Activated T-cell treated with anti-CD3 and anti-CD28 coated beads, Interleukin-2, amount 50 U/mL, for 72 hours (primary cell): ENCODE data around the gene CSRP1. TPM values are rescaled to one million over a fixed set of nuclear protein-coding genes. Genes with fewer than 3 reads are reported as not detected.

Experiments
- ATAC-seq, 2 donors: fragments of 150-1000 bp; cut with Tn5 transposase; replicated peaks in 1 of 2; 2 replicates each; pipeline ENCODE4 v1.10.0; 2021; ENCODE audit warnings: moderate library complexity in 2 of 2, mild to moderate bottlenecking in 1 of 2
- DNase-seq, 2 donors: peaks; one replicate each; pipeline ENCODE4 v3.0.0; 2021 to 2022; ENCODE audit warnings: mixed read lengths in 1 of 2
- H3K27ac Mint-ChIP-seq: one replicate; pipeline ENCODE4 v1.8.0; 2022; ENCODE audit warnings: mild to moderate bottlenecking, moderate library complexity, mixed read lengths
- H3K27me3 Mint-ChIP-seq: one replicate; pipeline ENCODE4 v1.8.0; 2022; ENCODE audit warnings: low read depth, mixed read lengths
- H3K36me3 Mint-ChIP-seq, 2 donors: one replicate each; pipeline ENCODE4 v1.8.0; 2022; ENCODE audit warnings: mixed read lengths in 2 of 2, mild to moderate bottlenecking in 1 of 2; ENCODE audit not compliant: insufficient read depth in 2 of 2
- H3K4me1 Mint-ChIP-seq: one replicate; pipeline ENCODE4 v1.8.0; 2022; ENCODE audit warnings: low read depth, mixed read lengths
- H3K4me3 Mint-ChIP-seq, 2 donors: one replicate each; pipeline ENCODE4 v1.8.0; 2022; ENCODE audit warnings: mild to moderate bottlenecking in 2 of 2, mixed read lengths in 2 of 2, moderate library complexity in 2 of 2
- H3K9me3 Mint-ChIP-seq, 2 donors: one replicate each; pipeline ENCODE4 v1.8.0; 2022; ENCODE audit warnings: mixed read lengths in 2 of 2
- total RNA-seq, 2 donors: library from RNA; stranded (reverse); gene quantifications; one replicate each; pipeline ENCODE4 v1.2.3, GENCODE V29; 2022

Gene CSRP1
- total RNA-seq, 2 donors from 2014 or later, result 44.7 to 52.6 TPM

GRCh38 chr1:201470581-201470980 lies 36.3 kb downstream of the CSRP1 start:
- ATAC-seq, result no peak
- DNase-seq, result no peak
- Mint-ChIP-seq H3K4me1 (peaks cover 13% of the 10 kb centered on the region), H3K27me3 (peaks cover 54% of the 10 kb centered on the region), H3K4me3 (no peak overlapping the region), H3K27ac (no peak overlapping the region), H3K36me3 (peaks cover 0 to 1% of the 10 kb centered on the region in 2 donors), H3K9me3 (no peaks in the 10 kb centered on the region)

DNA sequence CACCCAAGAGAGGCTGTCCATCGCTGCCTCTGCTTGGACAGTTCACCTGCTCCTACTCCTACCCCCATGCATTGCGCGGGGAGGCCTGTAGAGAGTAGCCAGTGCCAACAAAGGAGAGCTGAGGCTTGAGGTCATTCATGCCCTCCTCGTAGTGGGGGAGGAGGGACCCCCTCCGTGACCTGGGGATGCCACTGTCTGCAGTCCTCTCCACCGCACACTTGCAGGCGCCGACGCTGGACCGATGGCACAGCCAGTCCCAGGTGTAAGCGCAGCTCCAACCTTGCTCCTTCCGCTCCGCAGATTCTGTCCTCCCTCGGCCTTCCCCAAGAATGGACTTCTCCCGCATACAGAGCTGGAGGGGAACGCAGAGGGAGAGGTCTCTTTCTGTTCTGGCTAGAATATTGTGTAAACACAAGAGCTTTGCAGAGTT lies 37.3 kb downstream of the CSRP1 start:
- Mint-ChIP-seq H3K4me3 (peak overlapping the region; percentile 67 to 86), H3K4me1 (peaks cover 13% of the 10 kb centered on the region), H3K27ac (no peak overlapping the region), H3K27me3 (peaks cover 54% of the 10 kb centered on the region), H3K9me3 (no peaks in the 10 kb centered on the region), H3K36me3 (peaks cover 0 to 1% of the 10 kb centered on the region in 2 donors)
- DNase-seq (no peak), ATAC-seq (no peak)

DNA sequence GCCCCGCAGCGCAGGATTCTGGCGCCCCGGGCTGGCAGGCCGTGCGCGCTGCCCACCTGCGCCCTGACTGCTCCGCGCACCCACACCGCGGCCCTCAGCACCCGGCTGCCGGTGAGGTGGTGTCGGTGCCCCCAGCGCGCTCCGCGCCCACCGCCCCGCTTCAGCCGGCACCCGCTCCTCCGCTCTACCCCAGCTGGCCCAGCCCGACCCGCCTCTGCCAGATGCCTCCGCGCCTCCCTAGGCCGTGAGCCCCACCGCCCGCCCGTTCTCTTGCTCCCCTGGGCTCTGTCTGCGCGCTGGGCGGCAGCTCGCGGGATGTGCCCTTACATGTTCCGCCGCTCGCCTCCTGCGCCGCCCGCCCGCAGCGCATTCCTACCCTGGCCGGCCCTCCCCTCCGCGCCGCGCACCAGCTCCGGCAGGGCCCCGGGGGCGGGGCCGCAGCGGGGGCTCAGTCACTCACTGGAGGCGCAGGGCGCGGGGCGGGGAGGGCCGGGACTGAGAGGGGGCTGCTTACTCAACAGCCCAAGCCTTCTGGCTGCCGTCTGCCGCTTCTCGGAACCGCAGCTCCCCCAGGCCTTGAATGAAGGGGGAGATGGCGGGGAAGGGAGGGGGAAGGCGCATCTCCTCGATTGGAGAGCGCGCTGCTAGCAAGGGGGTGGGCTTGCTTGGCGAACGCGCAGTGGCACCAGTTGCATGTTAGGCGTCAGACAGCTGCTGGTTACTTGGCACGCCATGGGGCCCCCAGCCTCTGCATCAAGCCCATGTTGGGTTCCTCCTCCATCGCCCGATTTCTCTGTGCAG lies 37.9 kb downstream of the CSRP1 start, which contains the start of gene PHLDA3:
TSS of gene PHLDA3 (minus strand) at position 345 of the 801 bp plus-strand sequence. CDS start 402 bp downstream, outside the sequence.
- Mint-ChIP-seq H3K4me1 (peaks cover 13% of the 10 kb centered on the region), H3K9me3 (no peaks in the 10 kb centered on the region), H3K27me3 (peaks cover 56% of the 10 kb centered on the region), H3K4me3 (peak within 1 kb of the TSS; percentile 77 to 86), H3K27ac (no peak within 1 kb of the TSS), H3K36me3 (peaks cover 0 to 1% of the 10 kb centered on the region in 2 donors)
- DNase-seq (peak; percentile 71 to 83), ATAC-seq (peak; percentile 91 to 92)

- ATAC-seq (peak; percentile 57 to 58), DNase-seq (peak; percentile 44)
- peak overlapping the region; percentile 77 to 86 for H3K4me3 Mint-ChIP-seq
- H3K4me1 Mint-ChIP-seq, result peaks cover 13% of the 10 kb centered on the region
- H3K27ac Mint-ChIP-seq, result no peak overlapping the region
- peaks cover 51% of the 10 kb centered on the region for H3K27me3 Mint-ChIP-seq
- peaks cover 0 to 1% of the 10 kb centered on the region in 2 donors for H3K36me3 Mint-ChIP-seq
- no peaks in the 10 kb centered on the region for H3K9me3 Mint-ChIP-seq
Observed at GRCh38 chr1:201468501-201468843, 38.5 kb downstream of the CSRP1 start.

DNA sequence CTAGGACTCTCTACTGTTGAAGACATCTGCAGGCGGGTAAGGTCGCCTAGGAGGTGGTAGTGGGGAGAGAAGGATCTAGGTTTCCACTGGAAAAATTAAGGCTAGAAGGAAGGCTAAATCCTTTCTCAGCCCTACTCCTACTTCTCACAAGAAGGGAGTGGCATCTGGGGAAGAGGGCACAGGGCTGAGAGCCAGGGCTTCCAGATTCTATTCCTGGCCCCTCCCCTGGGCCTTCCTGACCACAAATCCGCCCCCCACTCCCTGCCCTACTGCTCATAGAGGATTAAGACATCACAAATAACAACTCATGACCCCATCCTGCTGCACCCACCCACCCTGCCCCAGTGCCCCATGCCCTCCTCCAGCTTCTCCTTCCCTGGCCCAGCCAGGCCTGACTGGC lies 40.4 kb downstream of the CSRP1 start:
- no peaks in the 10 kb centered on the region for H3K9me3 Mint-ChIP-seq
- peaks cover 13% of the 10 kb centered on the region for H3K4me1 Mint-ChIP-seq
- peaks cover 0 to 1% of the 10 kb centered on the region in 2 donors for H3K36me3 Mint-ChIP-seq
- H3K4me3 Mint-ChIP-seq, result no peak overlapping the region
- ATAC-seq, result no peak
- H3K27me3 Mint-ChIP-seq, result peaks cover 42% of the 10 kb centered on the region
- H3K27ac Mint-ChIP-seq, result no peak overlapping the region
- no peak for DNase-seq

DNA sequence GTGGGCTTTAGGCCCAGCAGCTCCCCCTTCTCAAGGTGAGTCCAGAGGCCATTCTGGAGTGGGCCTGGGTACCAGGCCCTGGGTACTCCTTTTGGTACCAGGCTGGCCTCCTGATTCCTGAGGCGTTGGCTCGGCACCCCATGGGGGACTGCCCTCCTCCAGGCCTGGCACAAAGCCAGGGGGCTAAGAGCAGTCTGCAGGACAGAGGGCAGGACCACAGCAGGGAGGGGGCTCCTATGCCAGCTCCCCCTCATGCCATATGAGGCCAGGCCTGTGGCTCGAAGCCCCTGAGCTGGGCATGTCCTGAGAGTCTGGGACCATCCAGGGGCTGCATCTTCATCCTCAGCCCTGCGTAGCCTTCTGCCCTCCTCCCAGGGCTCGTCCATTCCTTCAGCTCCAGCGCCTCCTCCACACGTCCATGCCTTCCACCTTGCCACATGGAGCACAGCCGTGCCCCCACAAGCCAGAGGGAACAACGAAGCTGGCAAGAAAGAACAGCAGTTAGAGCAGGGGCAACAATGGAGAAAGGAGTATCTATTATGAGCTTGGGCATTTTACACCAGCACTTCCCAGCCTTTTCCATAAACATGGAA lies 41.1 kb downstream of the CSRP1 start:
- peaks cover 0 to 1% of the 10 kb centered on the region in 2 donors for H3K36me3 Mint-ChIP-seq
- H3K9me3 Mint-ChIP-seq, result no peaks in the 10 kb centered on the region
- no peak for ATAC-seq
- H3K4me1 Mint-ChIP-seq, result peaks cover 13% of the 10 kb centered on the region
- DNase-seq, result no peak
- H3K27ac Mint-ChIP-seq, result no peak overlapping the region
- peaks cover 39% of the 10 kb centered on the region for H3K27me3 Mint-ChIP-seq
- H3K4me3 Mint-ChIP-seq, result no peak overlapping the region

GRCh38 chr1:201463071-201463552 lies 43.8 kb downstream of the CSRP1 start:
- H3K4me3 Mint-ChIP-seq, result no peak overlapping the region
- DNase-seq (no peak), ATAC-seq (peak in 1 of 2 donors; percentile 21)
- H3K27ac Mint-ChIP-seq, result no peak overlapping the region
- H3K9me3 Mint-ChIP-seq, result no peaks in the 10 kb centered on the region
- peaks cover 6% of the 10 kb centered on the region for H3K4me1 Mint-ChIP-seq
- no peaks in the 10 kb centered on the region for H3K36me3 Mint-ChIP-seq
- peaks cover 23% of the 10 kb centered on the region for H3K27me3 Mint-ChIP-seq

DNA sequence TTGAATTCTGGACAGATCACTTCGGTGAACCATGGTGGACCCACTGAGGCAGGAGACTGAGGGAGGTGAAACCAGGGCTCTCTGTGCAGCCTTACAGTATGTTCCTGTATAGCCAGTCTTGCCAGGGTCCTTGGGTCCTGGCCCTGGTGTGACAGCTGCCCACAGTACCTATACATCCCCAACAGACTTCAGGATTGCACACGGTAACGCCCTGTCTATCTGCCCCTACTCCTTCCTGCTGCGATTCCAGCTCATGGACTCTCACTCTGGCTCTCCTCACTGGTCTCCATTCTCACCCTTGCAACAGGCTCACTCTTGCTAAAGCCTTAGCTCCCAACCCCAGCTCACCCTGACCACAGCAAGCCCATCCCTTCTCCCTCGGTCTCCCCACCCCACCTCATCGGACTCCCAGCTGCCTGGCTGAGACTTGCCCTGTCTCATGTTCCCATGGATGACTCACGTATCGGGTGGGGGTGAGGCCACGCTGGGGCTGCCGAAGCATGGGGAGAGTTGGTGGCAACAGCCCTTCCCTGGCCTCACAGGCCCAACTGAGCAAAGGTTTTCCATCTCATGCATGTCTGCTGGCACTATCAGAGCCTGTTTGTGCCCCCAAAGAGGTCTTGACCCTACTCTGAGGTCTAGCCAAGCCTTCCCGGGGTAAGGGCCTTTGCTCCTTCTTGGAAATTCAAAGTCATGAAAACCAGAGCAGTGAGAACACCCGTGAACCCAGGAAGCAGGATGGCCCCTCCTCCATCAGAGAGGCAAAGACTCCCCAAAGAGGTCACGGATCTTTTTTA lies 45.1 kb downstream of the CSRP1 start:
- Mint-ChIP-seq H3K36me3 (no peaks in the 10 kb centered on the region), H3K4me3 (no peak overlapping the region), H3K4me1 (peaks cover 3% of the 10 kb centered on the region), H3K27ac (no peak overlapping the region), H3K9me3 (no peaks in the 10 kb centered on the region), H3K27me3 (peaks cover 27% of the 10 kb centered on the region)
- DNase-seq (no peak), ATAC-seq (no peak)

DNA sequence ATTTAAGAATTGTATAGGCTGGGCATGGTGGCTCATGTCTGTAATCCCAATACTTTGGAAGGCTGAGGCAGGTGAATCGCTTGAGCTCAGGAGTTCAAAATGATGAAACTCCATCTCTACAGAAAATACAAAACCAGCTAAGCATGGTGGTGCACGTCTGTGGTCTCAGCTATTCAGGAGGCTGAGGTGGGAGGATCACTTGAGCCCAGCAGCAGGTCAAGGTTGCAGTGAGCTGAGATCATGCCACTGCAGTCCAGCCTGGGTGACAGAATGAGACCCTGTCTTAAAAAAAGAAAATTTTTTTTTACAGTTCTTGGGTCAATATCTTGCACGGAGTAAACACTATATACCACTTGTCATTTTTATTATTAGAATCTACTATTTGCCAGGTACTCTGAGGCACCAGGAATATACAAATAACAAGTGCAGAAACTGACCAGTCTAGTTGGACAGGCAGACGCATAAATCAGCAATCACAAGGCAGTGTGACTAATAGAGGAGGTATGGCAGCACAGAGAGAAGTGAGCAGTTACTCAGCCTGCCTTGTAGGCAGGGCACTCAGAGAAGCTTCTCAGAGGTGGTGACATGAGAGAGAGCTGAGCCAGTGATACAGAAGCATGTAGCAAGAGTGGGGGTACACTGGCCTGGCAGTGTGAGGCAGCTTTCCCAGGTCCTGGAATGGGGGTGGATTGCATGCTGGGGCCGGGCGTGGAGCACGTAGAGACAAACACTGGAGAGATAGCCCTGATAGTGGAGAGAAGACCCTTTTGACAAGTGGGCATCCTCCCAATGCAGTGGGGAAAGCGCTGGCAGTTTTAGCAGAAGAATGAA lies 45.9 kb downstream of the CSRP1 start:
- Mint-ChIP-seq H3K4me3 (no peak overlapping the region), H3K36me3 (no peaks in the 10 kb centered on the region), H3K9me3 (no peaks in the 10 kb centered on the region), H3K4me1 (peaks cover 5% of the 10 kb centered on the region), H3K27ac (no peak overlapping the region), H3K27me3 (peaks cover 31% of the 10 kb centered on the region)
- DNase-seq (no peak), ATAC-seq (no peak)

DNA sequence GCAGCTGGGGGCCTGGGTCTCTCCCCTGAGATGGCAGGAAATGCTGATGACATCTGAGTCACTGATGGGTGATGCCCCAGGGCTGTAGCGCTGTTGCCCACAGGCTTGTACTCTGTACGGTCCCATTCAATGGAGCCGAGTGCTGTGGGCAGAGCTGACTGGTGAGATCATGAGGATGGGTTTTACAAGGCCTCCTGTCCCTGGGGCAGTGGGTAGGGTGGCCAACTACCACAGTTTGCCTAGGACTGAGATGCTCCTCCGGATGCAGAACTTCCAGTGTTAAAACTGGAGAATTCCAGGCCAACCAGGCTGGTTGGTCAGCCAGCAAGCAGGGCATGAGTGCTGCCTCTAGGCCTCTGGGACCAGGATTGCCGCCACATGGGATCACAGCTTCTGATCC lies 47.1 kb downstream of the CSRP1 start:
- peak in 1 of 2 donors; percentile 28 for ATAC-seq
- Mint-ChIP-seq H3K4me3 (no peak overlapping the region), H3K27me3 (peaks cover 39% of the 10 kb centered on the region), H3K27ac (no peak overlapping the region), H3K4me1 (peaks cover 5% of the 10 kb centered on the region), H3K36me3 (no peaks in the 10 kb centered on the region), H3K9me3 (no peaks in the 10 kb centered on the region)
- DNase-seq, result no peak

- H3K27ac Mint-ChIP-seq, result no peak overlapping the region
- ATAC-seq (no peak), DNase-seq (no peak)
Observed at GRCh38 chr1:201459052-201459451, 47.9 kb downstream of the CSRP1 start.

GRCh38 chr1:201457508-201457960 lies 49.4 kb downstream of the CSRP1 start:
- DNase-seq (no peak), ATAC-seq (no peak)
- Mint-ChIP-seq H3K4me3 (no peak overlapping the region), H3K36me3 (no peaks in the 10 kb centered on the region), H3K4me1 (peaks cover 25% of the 10 kb centered on the region), H3K27ac (no peak overlapping the region), H3K27me3 (peaks cover 44% of the 10 kb centered on the region), H3K9me3 (no peaks in the 10 kb centered on the region)

More at GRCh38 chr1:201459052-201459451, 47.9 kb downstream of the CSRP1 start:
- H3K4me3 Mint-ChIP-seq, result no peak overlapping the region
- peaks cover 40% of the 10 kb centered on the region for H3K27me3 Mint-ChIP-seq
- H3K9me3 Mint-ChIP-seq, result no peaks in the 10 kb centered on the region
- H3K4me1 Mint-ChIP-seq, result peaks cover 12% of the 10 kb centered on the region
- H3K36me3 Mint-ChIP-seq, result no peaks in the 10 kb centered on the region
